ENCODE measurements around the gene DHX9.

DHX9 gene

DNA sequence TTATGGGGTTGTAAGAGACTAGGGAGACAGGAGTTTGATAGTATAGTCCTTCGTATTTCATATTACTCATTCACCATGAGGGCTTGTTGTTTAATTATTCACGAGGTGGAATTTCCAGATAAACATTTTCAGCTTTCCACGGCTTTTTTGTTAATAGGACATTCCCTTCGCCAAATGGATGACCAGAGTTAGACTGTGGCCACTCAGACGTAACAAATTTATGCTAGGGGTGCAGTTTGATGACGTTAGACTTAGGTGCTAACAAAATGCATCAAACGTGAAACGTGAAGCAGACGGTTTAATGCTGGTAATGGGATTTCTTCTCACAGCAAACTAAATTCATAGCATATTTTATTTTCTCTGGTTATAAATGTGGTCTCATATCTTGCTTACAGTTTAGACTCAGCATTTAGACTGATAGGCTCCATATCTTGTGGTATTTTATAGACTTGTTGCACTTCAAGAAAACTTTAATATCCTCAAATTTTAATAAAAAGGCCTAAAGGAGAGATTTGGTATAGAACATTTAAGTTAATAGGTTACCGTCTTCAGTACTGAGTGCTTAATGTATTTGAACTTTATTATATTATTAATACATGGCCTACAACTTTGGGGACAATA, 2.3 kb downstream of the DHX9 start:
- peak in 1 of 5 donors; percentile 16 for DNase-seq

- DNase-seq = no peak
Measured at GRCh38 chr1:182842265-182842664, 3.1 kb downstream of the DHX9 start.

DNA sequence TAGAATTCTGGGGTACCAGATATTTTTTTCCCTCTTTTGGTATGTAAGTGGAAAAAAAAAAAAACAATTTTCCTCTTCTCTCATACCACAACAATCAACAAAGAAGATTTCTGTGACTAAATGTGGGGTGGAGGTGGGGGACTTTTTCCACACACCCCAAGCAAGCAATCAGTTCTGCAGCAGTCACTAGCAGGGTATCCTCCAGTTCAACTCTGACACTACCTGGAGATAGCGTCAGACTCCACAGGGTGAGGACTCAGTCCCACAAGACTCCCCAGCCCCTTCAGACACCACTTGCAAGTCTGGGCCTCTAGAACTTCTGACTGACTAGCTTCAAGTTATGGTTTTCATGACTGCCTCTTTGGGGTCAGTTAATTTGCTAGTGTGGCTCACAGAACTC, 6.2 kb downstream of the DHX9 start:
- no peak for DNase-seq

DNA sequence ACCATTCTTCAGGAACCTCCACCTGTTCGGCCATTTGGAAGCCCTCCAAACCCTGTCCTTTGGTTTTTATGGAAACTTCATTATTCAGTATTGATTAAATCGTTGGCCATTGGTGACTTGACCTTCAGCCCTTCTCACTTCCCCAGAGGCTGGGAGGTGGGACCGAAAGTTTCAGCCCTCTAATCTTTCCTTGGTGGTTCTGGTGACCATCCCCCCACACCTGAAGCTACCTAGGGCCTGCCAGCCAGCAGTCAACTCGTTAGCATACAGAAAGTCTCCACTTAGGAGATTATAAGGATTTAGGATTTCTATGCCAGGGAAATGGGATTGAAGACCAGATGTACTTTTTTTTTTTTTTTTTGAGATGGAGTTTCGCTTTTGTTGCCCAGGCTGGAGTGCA, 6.7 kb downstream of the DHX9 start:
- no peak for DNase-seq

- DNase-seq = no peak
Measured at GRCh38 chr1:182847105-182847504, 8.0 kb downstream of the DHX9 start.

DNA sequence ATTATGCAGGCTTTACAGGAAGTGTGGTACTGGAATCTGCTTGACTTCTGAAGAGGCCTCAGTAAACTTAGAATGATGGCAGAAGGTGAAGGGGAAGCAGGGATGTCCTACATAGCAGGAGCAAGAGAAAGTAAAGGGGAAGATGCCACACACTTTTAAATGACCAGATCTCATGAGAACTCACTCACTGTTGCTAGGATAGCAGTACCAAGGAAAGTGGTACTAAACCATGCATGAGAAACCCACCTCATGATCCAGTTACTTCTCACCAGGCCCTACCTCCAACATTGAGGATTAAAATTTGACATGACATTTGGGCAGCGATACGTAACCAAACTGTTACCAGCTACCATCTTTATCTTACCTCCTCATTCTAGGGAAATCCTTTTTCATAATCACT, 9.6 kb downstream of the DHX9 start:
- DNase-seq = no peak

DNA sequence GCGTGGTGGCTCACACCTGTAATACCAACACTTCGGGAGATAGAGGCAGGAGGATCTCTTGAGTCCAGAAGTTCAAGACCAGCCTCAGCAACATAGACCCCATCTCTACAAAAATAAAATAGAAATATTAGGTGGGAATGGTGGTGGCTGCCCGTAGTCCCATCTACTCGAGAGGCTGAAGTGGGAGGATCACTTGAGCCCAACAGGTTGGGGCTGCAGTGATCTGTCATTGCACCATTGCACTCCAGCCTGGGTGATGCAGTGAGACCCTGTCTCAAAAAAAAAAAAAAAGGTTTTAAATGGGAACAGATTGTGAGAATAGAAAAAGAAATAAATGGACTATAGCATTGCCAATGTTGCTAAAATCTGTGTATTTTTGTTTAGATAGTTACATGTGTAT, 11.2 kb downstream of the DHX9 start:
- no peak for DNase-seq

DNA sequence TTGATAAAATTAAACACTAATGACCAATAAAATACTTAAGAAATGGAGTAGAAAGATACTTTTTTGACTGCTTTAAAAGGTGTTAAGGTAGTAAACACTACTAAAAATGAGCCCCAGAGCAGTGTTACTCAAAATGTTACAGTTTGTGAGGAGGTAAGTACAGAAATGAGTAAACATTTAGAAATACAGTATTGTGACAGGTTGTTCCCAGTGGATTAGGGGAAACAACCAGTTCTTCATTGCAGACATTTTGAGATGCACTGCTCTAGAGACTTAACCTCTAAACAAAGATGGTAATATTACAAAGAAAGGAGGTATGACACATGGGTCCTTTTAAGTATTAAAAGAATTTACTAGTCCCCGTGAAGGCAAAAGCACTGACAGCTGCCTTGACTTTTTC, 12.7 kb downstream of the DHX9 start:
- DNase-seq = no peak

- no peak for DNase-seq
Measured at GRCh38 chr1:182855911-182856310, 16.8 kb downstream of the DHX9 start.

- DNase-seq = no peak
Measured at GRCh38 chr1:182857212-182857611, 18.1 kb downstream of the DHX9 start.

- no peak for DNase-seq
Measured at GRCh38 chr1:182860658-182861057, 21.5 kb downstream of the DHX9 start.

- no peak for DNase-seq
Measured at GRCh38 chr1:182861994-182862393, 22.8 kb downstream of the DHX9 start.

GRCh38 chr1:182862827-182863226, 23.7 kb downstream of the DHX9 start:
- no peak for DNase-seq

DNA sequence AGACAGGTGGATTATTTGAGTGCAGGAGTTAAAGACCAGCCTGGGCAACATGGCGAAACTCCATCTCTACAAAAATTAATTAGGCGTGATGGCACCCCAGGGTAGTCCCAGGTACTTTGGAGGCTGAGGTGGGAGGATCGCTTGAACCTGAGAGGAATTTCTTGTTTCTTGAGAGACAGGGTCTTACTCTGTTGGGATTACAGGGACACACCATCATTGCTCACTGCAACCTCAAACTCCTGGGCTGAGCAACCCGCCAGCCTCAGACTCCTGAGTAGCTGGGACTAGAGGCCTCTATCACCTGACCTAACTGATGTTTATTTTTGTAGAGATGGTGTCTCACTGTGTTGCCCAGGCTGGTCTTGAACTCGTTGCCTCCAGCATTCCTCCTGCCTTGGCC, 24.8 kb downstream of the DHX9 start:
- no peak for DNase-seq

- no peak for DNase-seq
Measured at GRCh38 chr1:182867861-182868260, 28.7 kb downstream of the DHX9 start.

- DNase-seq = peak in 2 of 5 donors; percentile 10
Measured at GRCh38 chr1:182869241-182869666, 30.1 kb downstream of the DHX9 start.

DNA sequence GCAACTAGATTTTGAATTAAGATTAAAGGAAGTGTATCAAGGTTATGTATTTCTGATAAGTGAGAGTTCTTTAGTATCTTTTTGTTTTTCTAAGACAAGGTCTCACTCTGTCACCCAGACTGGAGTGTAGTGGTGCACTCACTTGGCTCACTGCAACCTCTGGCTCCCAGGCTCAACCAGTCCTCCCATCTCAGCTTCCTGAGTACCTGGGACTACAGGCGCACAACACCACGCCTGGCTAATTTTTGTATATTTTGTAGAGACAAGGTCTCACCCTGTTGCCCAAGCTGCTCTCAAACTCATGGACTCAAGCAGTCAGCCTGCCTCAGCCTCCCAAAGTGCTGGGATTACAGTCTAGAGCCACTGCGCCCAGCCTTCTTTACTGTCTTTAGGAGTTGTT, 33.7 kb downstream of the DHX9 start:
- DNase-seq = no peak

- no peak for DNase-seq
Measured at GRCh38 chr1:182875889-182876288, 36.7 kb downstream of the DHX9 start.

DNA sequence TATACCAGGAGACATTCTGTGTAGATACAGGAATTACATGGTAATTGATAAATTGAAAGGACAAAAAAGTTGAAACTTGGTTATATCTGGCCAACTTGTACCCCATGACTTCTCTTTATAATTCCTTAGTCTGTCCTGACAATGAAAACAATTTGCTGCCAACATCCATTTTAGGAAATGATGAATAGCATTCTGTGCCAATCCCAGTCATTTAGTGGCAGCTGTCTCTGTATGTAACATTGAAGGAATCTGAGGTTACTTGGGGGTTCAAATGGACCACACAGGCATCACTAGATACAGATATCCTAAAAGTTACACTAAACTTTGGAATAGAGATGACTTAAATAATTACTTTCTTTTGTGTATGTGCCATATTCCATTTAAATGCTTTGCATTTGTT, 38.2 kb downstream of the DHX9 start:
- no peak for DNase-seq

- no peak for DNase-seq
Measured at GRCh38 chr1:182877842-182878241, 38.7 kb downstream of the DHX9 start.

DNA sequence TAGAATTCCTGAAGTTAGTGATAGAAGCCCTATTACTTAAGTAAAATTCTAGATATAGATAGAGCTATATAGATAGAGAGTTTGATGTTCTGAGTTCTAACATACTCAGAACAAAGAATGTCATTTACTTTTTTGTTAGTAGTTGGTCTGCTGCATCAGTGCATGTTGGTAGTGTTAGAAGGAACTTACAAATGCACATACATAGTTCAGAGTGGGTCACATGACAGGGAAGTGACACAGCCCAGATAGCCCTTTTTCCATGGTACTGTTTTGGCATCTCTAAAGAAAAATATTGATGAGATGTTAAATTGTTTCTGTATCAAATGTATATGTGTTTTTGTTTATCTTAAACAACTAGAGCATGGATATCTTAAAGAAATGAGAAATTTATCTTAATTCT, 45.7 kb downstream of the DHX9 start:
- no peak for DNase-seq

DNA sequence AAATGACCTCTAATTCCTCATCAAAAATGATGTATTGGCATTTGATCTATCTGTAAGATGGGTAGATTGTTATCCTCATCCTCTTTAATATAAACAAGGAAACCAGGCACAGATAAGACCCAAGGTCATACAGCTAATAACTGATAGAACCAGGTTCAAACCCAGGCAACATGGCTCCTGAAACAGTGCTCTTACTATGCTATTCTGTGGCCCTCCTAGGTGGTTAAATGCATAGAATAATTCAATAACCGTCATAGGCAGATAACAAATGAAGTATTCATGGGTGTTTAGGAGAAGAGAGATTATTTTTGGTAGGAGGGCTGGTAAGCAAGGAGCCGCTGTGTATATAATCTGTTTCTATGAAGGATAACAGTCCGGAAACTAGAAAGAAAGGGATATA, 46.4 kb downstream of the DHX9 start:
- DNase-seq = no peak

DNA sequence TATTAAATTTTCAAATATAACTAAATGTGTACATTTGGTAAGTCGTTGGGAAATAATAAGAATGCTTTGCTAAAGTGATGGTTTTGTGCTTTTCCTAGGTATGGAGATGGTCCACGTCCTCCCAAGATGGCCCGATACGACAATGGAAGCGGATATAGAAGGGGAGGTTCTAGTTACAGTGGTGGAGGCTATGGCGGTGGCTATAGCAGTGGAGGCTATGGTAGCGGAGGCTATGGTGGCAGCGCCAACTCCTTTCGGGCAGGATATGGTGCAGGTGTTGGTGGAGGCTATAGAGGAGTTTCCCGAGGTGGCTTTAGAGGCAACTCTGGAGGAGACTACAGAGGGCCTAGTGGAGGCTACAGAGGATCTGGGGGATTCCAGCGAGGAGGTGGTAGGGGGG, 47.8 kb downstream of the DHX9 start:
- no peak for DNase-seq

- DNase-seq = no peak
Measured at GRCh38 chr1:182888736-182889531, 49.8 kb downstream of the DHX9 start.

DNA sequence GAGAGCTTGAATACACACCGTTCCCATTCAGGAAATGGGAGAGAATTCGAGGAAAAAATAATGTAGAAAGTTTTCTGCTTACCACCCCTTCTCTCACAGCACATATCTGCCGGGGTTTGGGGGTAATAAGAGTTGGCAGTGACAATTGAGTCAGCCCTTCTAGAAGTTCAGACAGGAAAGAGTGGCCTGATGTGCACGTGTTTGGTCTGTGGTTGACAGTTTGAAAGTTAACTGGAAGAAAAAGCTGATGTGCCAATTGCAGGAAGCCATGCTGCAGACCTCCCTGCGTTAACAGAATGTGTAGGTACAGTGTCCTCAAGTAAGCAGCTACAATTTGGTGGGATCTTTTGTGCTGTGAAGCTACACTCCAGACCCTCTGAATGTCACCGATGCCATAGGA, 50.9 kb downstream of the DHX9 start:
- DNase-seq = peak in 2 of 5 donors; percentile 3 to 63
